Measurements from ENCODE around the gene CCDC150. TPM values are rescaled to one million over a fixed set of nuclear protein-coding genes. Genes with fewer than 3 reads are reported as not detected.
"Not testable (repeated sequence)": the region's sequence is repeated elsewhere in the genome, so short reads cannot be mapped to it uniquely, and the experiment has no call there.

The CCDC150 gene
- total RNA-seq, 1 donor, result 13.0 TPM

DNA sequence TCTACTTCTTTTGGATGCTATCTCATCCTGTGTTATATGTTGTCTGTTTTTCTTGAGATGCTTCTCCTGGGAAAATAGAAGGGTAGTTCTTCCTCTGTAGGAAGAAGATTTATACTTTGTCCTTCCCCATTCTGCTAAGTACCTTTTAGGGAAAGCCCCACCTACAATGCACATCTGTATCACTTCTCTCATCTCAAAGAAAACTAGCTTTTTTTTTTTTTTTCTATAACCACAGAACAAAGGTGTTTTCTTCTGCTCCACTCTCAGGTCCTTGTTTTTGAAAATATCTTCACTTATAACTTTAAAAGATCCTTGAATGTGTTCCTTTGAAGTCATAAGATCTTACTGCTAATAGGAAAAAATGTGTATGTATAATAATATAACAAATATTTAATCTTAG lies 30.8 kb downstream of the CCDC150 start:
- no peak overlapping the region for H3K4me3 ChIP-seq (ENCODE audit: low read depth, low read length)
- no peak for DNase-seq (ENCODE audit: low read depth)
- TF ChIP-seq, protein P1, sequence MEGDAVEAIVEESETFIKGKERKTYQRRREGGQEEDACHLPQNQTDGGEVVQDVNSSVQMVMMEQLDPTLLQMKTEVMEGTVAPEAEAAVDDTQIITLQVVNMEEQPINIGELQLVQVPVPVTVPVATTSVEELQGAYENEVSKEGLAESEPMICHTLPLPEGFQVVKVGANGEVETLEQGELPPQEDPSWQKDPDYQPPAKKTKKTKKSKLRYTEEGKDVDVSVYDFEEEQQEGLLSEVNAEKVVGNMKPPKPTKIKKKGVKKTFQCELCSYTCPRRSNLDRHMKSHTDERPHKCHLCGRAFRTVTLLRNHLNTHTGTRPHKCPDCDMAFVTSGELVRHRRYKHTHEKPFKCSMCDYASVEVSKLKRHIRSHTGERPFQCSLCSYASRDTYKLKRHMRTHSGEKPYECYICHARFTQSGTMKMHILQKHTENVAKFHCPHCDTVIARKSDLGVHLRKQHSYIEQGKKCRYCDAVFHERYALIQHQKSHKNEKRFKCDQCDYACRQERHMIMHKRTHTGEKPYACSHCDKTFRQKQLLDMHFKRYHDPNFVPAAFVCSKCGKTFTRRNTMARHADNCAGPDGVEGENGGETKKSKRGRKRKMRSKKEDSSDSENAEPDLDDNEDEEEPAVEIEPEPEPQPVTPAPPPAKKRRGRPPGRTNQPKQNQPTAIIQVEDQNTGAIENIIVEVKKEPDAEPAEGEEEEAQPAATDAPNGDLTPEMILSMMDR (IDR thresholded peaks at IDR 0.05; ENCODE audit: insufficient read depth, low read depth, low read length), result no peak

DNA sequence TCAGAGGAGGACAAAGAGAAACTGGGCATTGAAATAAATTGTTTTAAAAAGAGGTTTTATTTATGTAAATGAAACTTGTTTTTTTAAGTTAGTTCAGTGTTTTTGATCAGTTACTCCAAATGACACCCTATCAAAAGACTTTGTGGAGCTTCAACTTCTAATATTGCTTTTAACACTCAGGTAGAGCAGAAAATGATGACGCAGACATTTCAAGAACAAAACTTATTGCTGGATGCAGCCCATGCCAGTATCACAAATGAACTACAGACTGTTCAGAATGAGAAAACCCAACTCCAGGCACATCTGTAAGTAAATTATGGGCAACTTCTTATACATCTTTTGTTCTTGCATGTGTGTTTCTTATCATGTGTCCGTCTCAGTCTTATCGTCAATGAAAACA lies 36.4 kb downstream of the CCDC150 start:
- TF ChIP-seq, protein P1 (IDR thresholded peaks at IDR 0.05; ENCODE audit: insufficient read depth, low read depth, low read length), result no peak
- no peak overlapping the region for H3K4me3 ChIP-seq (ENCODE audit: low read depth, low read length)
- no peak for DNase-seq (ENCODE audit: low read depth)

DNA sequence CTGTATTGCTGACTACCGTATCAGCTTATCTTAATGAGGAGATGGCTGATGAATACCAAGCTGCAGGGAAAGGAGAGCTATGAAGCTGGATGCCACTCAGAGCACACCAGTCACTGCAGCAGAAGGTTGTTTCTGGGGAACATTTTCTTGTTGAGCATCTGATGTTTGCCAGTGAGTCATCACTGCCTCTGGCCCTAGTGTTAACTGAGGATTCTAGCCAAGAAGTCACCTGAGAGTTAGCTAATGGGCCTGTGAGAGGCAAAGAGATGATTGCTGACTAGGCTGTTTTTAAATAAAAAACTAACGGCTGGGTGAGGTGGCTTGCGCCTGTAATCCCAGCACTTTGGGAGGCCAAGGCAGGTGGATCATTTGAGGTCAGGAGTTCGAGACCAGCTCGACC lies 37.9 kb downstream of the CCDC150 start:
- DNase-seq (ENCODE audit: low read depth), result peak; percentile 72
- TF ChIP-seq, protein P1 (IDR thresholded peaks at IDR 0.05; ENCODE audit: insufficient read depth, low read depth, low read length), result no peak
- H3K4me3 ChIP-seq (ENCODE audit: low read depth, low read length), result no peak overlapping the region

DNA sequence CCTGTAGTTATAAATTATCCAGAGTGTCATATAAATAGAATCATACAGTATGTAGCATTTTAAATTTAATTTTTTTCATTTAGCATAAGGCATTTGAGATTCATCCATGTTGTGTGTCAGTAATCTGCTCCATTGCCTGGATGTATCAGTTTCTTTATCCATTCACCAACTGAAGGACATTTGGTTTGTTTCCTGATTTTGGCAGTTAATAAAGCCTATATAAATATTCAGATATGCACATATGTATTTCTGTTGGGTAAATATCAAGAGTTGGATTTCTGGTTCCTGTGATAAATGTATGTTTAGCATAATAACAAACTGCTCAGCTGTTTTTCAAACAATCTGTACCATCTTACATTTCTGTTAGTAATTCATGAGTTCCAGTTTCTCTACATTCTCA lies 39.9 kb downstream of the CCDC150 start:
- H3K4me3 ChIP-seq (ENCODE audit: low read depth, low read length), result no peak overlapping the region
- no peak for DNase-seq (ENCODE audit: low read depth)
- TF ChIP-seq, protein P1 (IDR thresholded peaks at IDR 0.05; ENCODE audit: insufficient read depth, low read depth, low read length), result no peak

DNA sequence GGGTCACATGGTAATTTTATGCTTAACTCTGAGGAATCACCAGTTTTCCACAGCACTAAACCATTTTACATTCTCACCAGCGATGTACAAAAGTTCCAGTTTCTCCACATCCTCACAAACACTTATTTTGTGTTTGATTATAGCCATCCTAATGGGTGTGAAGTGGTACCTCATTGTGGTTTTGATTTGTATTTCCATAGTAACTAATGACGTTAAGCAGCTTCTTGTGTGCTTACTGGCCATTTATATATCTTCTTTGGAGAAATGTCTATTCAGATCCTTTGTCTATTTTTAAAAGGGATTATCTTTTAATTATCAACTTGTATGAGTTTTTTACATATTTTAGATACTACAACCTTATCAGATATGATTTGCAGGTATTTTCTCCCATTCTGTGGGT lies 42.0 kb downstream of the CCDC150 start:
- TF ChIP-seq, protein P1 (IDR thresholded peaks at IDR 0.05; ENCODE audit: insufficient read depth, low read depth, low read length), result no peak
- DNase-seq (ENCODE audit: low read depth), result no peak

DNA sequence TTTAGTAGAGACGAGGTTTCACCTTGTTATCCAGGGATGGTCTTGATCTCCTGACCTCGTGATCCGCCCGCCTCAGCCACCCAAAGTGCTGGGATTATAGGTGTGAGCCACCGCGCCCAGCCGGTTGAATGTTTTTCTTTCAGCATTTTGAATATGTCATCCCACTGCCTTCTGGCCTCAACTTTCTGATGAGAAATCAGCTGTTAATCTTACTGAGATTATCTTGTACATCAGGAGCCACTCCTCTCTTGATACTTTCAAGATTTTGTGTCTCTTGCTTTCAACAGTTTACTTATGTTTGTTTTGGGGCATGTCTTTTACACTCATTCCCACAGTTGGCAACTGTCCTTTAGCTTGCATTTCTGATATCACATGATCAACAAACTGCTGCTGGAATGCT lies 46.3 kb downstream of the CCDC150 start:
- no peak for DNase-seq (ENCODE audit: low read depth)
- TF ChIP-seq, protein P1 (IDR thresholded peaks at IDR 0.05; ENCODE audit: insufficient read depth, low read depth, low read length), result no peak
- H3K4me3 ChIP-seq (ENCODE audit: low read depth, low read length), result no peak overlapping the region

More for the DNA sequence above, 42.0 kb downstream of the CCDC150 start:
- H3K4me3 ChIP-seq (ENCODE audit: low read depth, low read length), result no peak overlapping the region

DNA sequence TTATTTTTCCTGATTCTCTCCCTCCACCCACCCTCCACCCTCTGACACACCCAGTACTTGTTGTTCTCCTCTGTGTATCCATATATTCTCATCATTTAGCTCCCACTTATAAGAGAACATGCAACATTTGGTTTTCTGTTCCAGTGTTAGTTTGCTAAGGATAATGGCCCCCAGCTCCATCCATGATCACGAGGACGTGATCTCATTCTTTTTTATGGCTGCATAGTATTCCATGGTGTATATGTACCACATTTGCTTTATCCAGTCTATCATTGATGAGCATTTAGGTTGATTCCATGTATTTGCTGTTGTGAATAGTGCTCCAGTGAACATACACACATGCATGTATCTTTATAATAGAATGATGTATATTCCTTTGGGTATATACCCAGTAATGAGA lies 47.2 kb downstream of the CCDC150 start:
- not testable (repeated sequence) for H3K4me3 ChIP-seq (ENCODE audit: low read depth, low read length); DNase-seq (ENCODE audit: low read depth)
